GM23338 (cell line): Measurements from ENCODE around the gene PRELID2. TPM values are rescaled to one million over a fixed set of nuclear protein-coding genes. Genes with fewer than 3 reads are reported as not detected.
"Not testable (repeated sequence)": the region's sequence is repeated elsewhere in the genome, so short reads cannot be mapped to it uniquely, and the experiment has no call there.

Source experiments
- ATAC-seq: fragments of 200-7000 bp; cut with Tn5 transposase; 3 replicates; pipeline ENCODE4 v1.9.1; 2020
- DNase-seq: peaks from one replicate; pipeline ENCODE4 v3.0.0-alpha.2; 2015; ENCODE audit warnings: low spot score
- H2AFZ ChIP-seq: fragments of 200-600 bp; sonication (generic); 2 replicates; pipeline ENCODE4 v1.8.0; 2016; ENCODE audit warnings: antibody characterized with exemption, mild to moderate bottlenecking, moderate library complexity
- H3F3A ChIP-seq: fragments of 200-600 bp; sonication (generic); replicated peaks from 2 replicates; pipeline ENCODE4 v1.8.0; 2017; ENCODE audit warnings: antibody characterized with exemption, mixed run types, low read depth
- H3K27ac ChIP-seq: fragments of 200-600 bp; sonication (generic); 2 replicates; pipeline ENCODE4 v1.6.1; 2016; ENCODE audit warnings: low read depth
- H3K27me3 ChIP-seq: fragments of 200-600 bp; sonication (generic); 2 replicates; pipeline ENCODE4 v1.8.0; 2016; ENCODE audit warnings: mild to moderate bottlenecking, mixed run types, moderate library complexity; ENCODE audit not compliant: insufficient read depth
- H3K36me3 ChIP-seq: fragments of 200-600 bp; sonication (generic); 2 replicates; pipeline ENCODE4 v1.8.0; 2016; ENCODE audit warnings: mild to moderate bottlenecking; ENCODE audit not compliant: insufficient read depth
- H3K4me1 ChIP-seq: fragments of 200-600 bp; sonication (generic); 2 replicates; pipeline ENCODE4 v1.8.0; 2016; ENCODE audit warnings: mild to moderate bottlenecking, moderate library complexity; ENCODE audit not compliant: insufficient read depth
- H3K4me2 ChIP-seq: fragments of 200-600 bp; sonication (generic); 2 replicates; pipeline ENCODE4 v1.7.1; 2017; ENCODE audit warnings: mixed run types
- H3K4me3 ChIP-seq: fragments of 200-600 bp; sonication (generic); 2 replicates; pipeline ENCODE4 v1.6.1; 2016; ENCODE audit warnings: mixed run types
- H3K79me2 ChIP-seq: fragments of 200-600 bp; sonication (generic); replicated peaks from 2 replicates; pipeline ENCODE4 v1.8.0; 2017; ENCODE audit warnings: mild to moderate bottlenecking; ENCODE audit not compliant: insufficient read depth
- H3K9me2 ChIP-seq: fragments of 200-600 bp; sonication (generic); 2 replicates; pipeline ENCODE4 v1.8.0; 2017; ENCODE audit not compliant: insufficient read depth
- H4K20me1 ChIP-seq: fragments of 200-600 bp; sonication (generic); replicated peaks from 2 replicates; pipeline ENCODE4 v1.8.0; 2017; ENCODE audit warnings: mild to moderate bottlenecking; ENCODE audit not compliant: insufficient read depth
- H3K27ac Mint-ChIP-seq: 2 replicates; pipeline ENCODE4 v1.8.0; 2020; ENCODE audit warnings: inconsistent platforms, mild to moderate bottlenecking, moderate library complexity, mixed read lengths
- H3K27me3 Mint-ChIP-seq: 3 replicates; pipeline ENCODE4 v1.8.0; 2022; ENCODE audit warnings: low read depth, mild to moderate bottlenecking, moderate library complexity, mixed read lengths, inconsistent platforms; ENCODE audit not compliant: insufficient read depth, poor library complexity
- H3K36me3 Mint-ChIP-seq: 3 replicates; pipeline ENCODE4 v1.8.0; 2021; ENCODE audit warnings: low read depth, mild to moderate bottlenecking, inconsistent platforms, moderate library complexity, mixed read lengths
- H3K4me1 Mint-ChIP-seq: 3 replicates; pipeline ENCODE4 v1.8.0; 2020; ENCODE audit warnings: mild to moderate bottlenecking, inconsistent platforms, mixed read lengths
- H3K4me3 Mint-ChIP-seq: 3 replicates; pipeline ENCODE4 v1.8.0; 2021; ENCODE audit warnings: moderate library complexity, mild to moderate bottlenecking, inconsistent platforms, mixed read lengths
- H3K9me3 Mint-ChIP-seq: 3 replicates; pipeline ENCODE4 v1.8.0; 2020; ENCODE audit warnings: moderate library complexity, mild to moderate bottlenecking, inconsistent platforms, mixed read lengths
- ETS1 ChIP-seq: IDR thresholded peaks from 2 replicates; pipeline ENCODE4 v1.6.1; 2016; ENCODE audit warnings: antibody characterized with exemption
- EZH2 ChIP-seq: fragments of 200-600 bp; sonication (generic); IDR thresholded peaks from one replicate; pipeline ENCODE4 v1.8.0; 2017; ENCODE audit warnings: antibody characterized with exemption, mild to moderate bottlenecking, low read depth; ENCODE audit not compliant: unreplicated experiment
- EZH2phosphoT487 ChIP-seq: fragments of 200-600 bp; sonication (generic); IDR thresholded peaks from one replicate; pipeline ENCODE4 v1.8.1; 2018; ENCODE audit warnings: antibody characterized with exemption; ENCODE audit not compliant: unreplicated experiment
- JUNB ChIP-seq: IDR thresholded peaks from one replicate; pipeline ENCODE4 v1.6.1; 2016; ENCODE audit warnings: antibody characterized with exemption; ENCODE audit not compliant: unreplicated experiment
- NANOG ChIP-seq: IDR thresholded peaks from 2 replicates; pipeline ENCODE4 v1.6.1; 2016; ENCODE audit warnings: antibody characterized with exemption, borderline replicate concordance
- POLR2AphosphoS5 ChIP-seq: IDR thresholded peaks from 2 replicates; pipeline ENCODE4 v1.6.1; 2016; ENCODE audit warnings: antibody characterized with exemption, low read depth
- STAT1 ChIP-seq: IDR thresholded peaks from one replicate; pipeline ENCODE4 v1.6.1; 2016; ENCODE audit warnings: antibody characterized with exemption; ENCODE audit not compliant: unreplicated experiment
- ZNF114 ChIP-seq: fragments of 250-450 bp; sonication (Bioruptor Pico); IDR thresholded peaks from 2 replicates; pipeline ENCODE4 v1.5.0; 2020; ENCODE audit warnings: mild to moderate bottlenecking, moderate library complexity
- ZNF331 ChIP-seq: fragments of 250-450 bp; sonication (Bioruptor Pico); IDR thresholded peaks from 2 replicates; pipeline ENCODE4 v1.5.0; 2020; ENCODE audit warnings: low read depth, mild to moderate bottlenecking, moderate library complexity
- polyA plus RNA-seq: library from polyadenylated mRNA; unstranded; fragments of >200 nt; fragmentation: Nextera tagmentation; extraction: Ambion mirVana; gene quantifications from 2 replicates; pipeline ENCODE4 v1.2.1, GENCODE V29; 2016
- total RNA-seq: library from RNA; depleted of rRNA; stranded (reverse); fragments of >200 nt; shearing (Covaris generic); gene quantifications from 2 replicates; pipeline ENCODE4 v1.2.3, GENCODE V29; 2014
- TF ChIP-seq, protein P1 (sequence below): IDR thresholded peaks from one replicate; pipeline ENCODE4 v1.6.1; 2018; ENCODE audit warnings: antibody characterized with exemption; ENCODE audit not compliant: unreplicated experiment
- TF ChIP-seq, protein P2 (sequence below): fragments of 250-450 bp; sonication (Bioruptor Pico); IDR thresholded peaks from 2 replicates; pipeline ENCODE4 v1.5.0; 2020; ENCODE audit warnings: mild to moderate bottlenecking, moderate library complexity

PRELID2 gene
- total and polyA plus RNA-seq, 2 experiments from 2014 or later = 9.3 to 9.8 TPM

DNA sequence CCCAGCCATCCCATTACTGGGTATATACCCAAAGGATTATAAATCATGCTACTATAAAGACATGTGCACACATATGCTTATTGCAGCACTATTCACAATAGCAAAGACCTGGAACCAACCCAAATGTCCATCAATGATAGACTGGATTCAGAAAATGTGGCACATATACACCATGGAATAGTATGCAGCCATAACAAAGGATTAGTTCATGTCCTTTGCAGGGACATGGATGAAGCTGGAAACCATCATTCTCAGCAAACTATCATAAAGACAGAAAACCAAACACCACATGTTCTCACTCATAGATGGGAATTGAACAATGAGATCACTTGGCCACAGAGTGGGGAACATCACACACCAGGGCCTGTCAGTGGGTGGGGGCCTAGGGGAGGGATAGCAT lies 36.6 kb downstream of the PRELID2 start:
- H3K4me2 ChIP-seq, DNase-seq, H3K36me3 ChIP-seq, H3K79me2 ChIP-seq, H3K4me3 ChIP-seq, H3K9me3 Mint-ChIP-seq, H4K20me1 ChIP-seq, H3F3A ChIP-seq, H3K36me3 Mint-ChIP-seq, H3K4me3 Mint-ChIP-seq, H3K4me1 Mint-ChIP-seq, H3K27me3 Mint-ChIP-seq, H3K27ac Mint-ChIP-seq, H3K27me3 ChIP-seq, ATAC-seq, H3K4me1 ChIP-seq, H2AFZ ChIP-seq, H3K9me2 ChIP-seq, H3K27ac ChIP-seq: not testable (repeated sequence)

DNA sequence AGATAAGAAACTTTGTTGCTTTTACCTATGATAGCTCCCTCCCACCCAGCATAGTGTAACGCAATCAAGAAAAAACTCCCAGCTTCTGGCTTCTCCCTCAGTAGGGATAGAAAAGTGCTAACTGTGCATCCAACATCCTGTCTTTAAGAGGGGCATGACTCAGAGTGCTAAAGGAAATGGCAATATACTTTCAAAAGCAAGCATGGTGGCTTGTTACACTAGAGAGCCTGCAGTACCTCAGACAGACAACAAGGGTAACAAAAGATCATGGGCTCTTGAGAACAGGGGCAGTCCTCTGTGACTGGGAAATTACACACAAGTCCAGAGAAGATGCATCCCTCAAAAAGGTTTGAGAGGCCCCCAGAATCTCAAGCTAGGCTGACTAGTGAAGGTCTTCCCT lies 37.8 kb downstream of the PRELID2 start:
- Histone ChIP-seq H3K4me2 (no peak overlapping the region), H3K36me3 (no peaks in the 10 kb centered on the region), H3F3A (no peaks in the 10 kb centered on the region), H3K9me2 (no peaks in the 10 kb centered on the region), H2AFZ (no peak overlapping the region), H3K27me3 (no peaks in the 10 kb centered on the region), H4K20me1 (no peaks in the 10 kb centered on the region), H3K4me3 (no peak overlapping the region), H3K79me2 (no peaks in the 10 kb centered on the region), H3K27ac (no peak overlapping the region), H3K4me1 (peaks cover 10% of the 10 kb centered on the region; the same call in 1 of the 2 replicates)
- DNase-seq = peak; percentile 30
- Mint-ChIP-seq H3K27ac (no peak overlapping the region), H3K4me1 (peaks cover 2% of the 10 kb centered on the region; the same call in 1 of the 3 replicates), H3K9me3 (no peaks in the 10 kb centered on the region), H3K27me3 (peaks cover 5% of the 10 kb centered on the region), H3K4me3 (no peak overlapping the region), H3K36me3 (no peaks in the 10 kb centered on the region)
- no peak for ATAC-seq
- TF ChIP-seq ZNF114 (CRISPR knock-in tag) = no peak
- no peak for TF ChIP-seq NANOG
- TF ChIP-seq, protein P1, sequence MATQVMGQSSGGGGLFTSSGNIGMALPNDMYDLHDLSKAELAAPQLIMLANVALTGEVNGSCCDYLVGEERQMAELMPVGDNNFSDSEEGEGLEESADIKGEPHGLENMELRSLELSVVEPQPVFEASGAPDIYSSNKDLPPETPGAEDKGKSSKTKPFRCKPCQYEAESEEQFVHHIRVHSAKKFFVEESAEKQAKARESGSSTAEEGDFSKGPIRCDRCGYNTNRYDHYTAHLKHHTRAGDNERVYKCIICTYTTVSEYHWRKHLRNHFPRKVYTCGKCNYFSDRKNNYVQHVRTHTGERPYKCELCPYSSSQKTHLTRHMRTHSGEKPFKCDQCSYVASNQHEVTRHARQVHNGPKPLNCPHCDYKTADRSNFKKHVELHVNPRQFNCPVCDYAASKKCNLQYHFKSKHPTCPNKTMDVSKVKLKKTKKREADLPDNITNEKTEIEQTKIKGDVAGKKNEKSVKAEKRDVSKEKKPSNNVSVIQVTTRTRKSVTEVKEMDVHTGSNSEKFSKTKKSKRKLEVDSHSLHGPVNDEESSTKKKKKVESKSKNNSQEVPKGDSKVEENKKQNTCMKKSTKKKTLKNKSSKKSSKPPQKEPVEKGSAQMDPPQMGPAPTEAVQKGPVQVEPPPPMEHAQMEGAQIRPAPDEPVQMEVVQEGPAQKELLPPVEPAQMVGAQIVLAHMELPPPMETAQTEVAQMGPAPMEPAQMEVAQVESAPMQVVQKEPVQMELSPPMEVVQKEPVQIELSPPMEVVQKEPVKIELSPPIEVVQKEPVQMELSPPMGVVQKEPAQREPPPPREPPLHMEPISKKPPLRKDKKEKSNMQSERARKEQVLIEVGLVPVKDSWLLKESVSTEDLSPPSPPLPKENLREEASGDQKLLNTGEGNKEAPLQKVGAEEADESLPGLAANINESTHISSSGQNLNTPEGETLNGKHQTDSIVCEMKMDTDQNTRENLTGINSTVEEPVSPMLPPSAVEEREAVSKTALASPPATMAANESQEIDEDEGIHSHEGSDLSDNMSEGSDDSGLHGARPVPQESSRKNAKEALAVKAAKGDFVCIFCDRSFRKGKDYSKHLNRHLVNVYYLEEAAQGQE = no peak
- no peak for TF ChIP-seq EZH2
- TF ChIP-seq ZNF331 = no peak
- TF ChIP-seq POLR2AphosphoS5 = no peak
- TF ChIP-seq JUNB = no peak
- no peak for TF ChIP-seq ETS1
- no peak for TF ChIP-seq EZH2phosphoT487
- TF ChIP-seq, protein P2, sequence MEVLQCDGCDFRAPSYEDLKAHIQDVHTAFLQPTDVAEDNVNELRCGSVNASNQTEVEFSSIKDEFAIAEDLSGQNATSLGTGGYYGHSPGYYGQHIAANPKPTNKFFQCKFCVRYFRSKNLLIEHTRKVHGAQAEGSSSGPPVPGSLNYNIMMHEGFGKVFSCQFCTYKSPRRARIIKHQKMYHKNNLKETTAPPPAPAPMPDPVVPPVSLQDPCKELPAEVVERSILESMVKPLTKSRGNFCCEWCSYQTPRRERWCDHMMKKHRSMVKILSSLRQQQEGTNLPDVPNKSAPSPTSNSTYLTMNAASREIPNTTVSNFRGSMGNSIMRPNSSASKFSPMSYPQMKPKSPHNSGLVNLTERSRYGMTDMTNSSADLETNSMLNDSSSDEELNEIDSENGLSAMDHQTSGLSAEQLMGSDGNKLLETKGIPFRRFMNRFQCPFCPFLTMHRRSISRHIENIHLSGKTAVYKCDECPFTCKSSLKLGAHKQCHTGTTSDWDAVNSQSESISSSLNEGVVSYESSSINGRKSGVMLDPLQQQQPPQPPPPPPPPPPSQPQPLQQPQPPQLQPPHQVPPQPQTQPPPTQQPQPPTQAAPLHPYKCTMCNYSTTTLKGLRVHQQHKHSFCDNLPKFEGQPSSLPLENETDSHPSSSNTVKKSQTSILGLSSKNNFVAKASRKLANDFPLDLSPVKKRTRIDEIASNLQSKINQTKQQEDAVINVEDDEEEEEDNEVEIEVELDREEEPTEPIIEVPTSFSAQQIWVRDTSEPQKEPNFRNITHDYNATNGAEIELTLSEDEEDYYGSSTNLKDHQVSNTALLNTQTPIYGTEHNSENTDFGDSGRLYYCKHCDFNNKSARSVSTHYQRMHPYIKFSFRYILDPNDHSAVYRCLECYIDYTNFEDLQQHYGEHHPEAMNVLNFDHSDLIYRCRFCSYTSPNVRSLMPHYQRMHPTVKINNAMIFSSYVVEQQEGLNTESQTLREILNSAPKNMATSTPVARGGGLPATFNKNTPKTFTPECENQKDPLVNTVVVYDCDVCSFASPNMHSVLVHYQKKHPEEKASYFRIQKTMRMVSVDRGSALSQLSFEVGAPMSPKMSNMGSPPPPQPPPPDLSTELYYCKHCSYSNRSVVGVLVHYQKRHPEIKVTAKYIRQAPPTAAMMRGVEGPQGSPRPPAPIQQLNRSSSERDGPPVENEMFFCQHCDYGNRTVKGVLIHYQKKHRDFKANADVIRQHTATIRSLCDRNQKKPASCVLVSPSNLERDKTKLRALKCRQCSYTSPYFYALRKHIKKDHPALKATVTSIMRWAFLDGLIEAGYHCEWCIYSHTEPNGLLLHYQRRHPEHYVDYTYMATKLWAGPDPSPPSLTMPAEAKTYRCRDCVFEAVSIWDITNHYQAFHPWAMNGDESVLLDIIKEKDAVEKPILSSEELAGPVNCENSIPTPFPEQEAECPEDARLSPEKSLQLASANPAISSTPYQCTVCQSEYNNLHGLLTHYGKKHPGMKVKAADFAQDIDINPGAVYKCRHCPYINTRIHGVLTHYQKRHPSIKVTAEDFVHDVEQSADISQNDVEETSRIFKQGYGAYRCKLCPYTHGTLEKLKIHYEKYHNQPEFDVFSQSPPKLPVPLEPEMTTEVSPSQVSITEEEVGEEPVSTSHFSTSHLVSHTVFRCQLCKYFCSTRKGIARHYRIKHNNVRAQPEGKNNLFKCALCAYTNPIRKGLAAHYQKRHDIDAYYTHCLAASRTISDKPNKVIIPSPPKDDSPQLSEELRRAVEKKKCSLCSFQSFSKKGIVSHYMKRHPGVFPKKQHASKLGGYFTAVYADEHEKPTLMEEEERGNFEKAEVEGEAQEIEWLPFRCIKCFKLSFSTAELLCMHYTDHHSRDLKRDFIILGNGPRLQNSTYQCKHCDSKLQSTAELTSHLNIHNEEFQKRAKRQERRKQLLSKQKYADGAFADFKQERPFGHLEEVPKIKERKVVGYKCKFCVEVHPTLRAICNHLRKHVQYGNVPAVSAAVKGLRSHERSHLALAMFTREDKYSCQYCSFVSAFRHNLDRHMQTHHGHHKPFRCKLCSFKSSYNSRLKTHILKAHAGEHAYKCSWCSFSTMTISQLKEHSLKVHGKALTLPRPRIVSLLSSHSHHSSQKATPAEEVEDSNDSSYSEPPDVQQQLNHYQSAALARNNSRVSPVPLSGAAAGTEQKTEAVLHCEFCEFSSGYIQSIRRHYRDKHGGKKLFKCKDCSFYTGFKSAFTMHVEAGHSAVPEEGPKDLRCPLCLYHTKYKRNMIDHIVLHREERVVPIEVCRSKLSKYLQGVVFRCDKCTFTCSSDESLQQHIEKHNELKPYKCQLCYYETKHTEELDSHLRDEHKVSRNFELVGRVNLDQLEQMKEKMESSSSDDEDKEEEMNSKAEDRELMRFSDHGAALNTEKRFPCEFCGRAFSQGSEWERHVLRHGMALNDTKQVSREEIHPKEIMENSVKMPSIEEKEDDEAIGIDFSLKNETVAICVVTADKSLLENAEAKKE (CRISPR knock-in tag) = no peak
- TF ChIP-seq STAT1 = no peak
